Adipocyte (in vitro differentiated cells): Measurements from ENCODE around the gene CBARP.
A peak's percentile ranks its signal among the peaks of the same experiment; 100 is the strongest.

ENCODE experiments used
- DNase-seq: peaks from one replicate; pipeline ENCODE4 v3.0.0-alpha.2; 2015; ENCODE audit warnings: low read depth
- H3K27me3 ChIP-seq: replicated peaks from 2 replicates; pipeline ENCODE4 v1.7.0; 2013; ENCODE audit warnings: mild to moderate bottlenecking, low read length, moderate library complexity; ENCODE audit not compliant: control insufficient read depth, insufficient read depth
- H3K36me3 ChIP-seq: 2 replicates; pipeline ENCODE4 v1.7.0; 2013; ENCODE audit warnings: low read length, mild to moderate bottlenecking, moderate library complexity; ENCODE audit not compliant: control insufficient read depth, insufficient read depth, severe bottlenecking
- H3K4me1 ChIP-seq: 2 replicates; pipeline ENCODE4 v1.7.0; 2013; ENCODE audit warnings: mild to moderate bottlenecking, low read length, moderate library complexity; ENCODE audit not compliant: control insufficient read depth, insufficient read depth
- H3K4me3 ChIP-seq: 2 replicates; pipeline ENCODE4 v1.7.0; 2013; ENCODE audit warnings: mild to moderate bottlenecking, low read length, moderate library complexity
- H3K9ac ChIP-seq: 2 replicates; pipeline ENCODE4 v1.7.0; 2013; ENCODE audit warnings: mild to moderate bottlenecking, low read length, moderate library complexity
- H3K9me3 ChIP-seq: 2 replicates; pipeline ENCODE4 v1.7.0; 2013; ENCODE audit warnings: mild to moderate bottlenecking, low read length, moderate library complexity; ENCODE audit not compliant: control insufficient read depth

Gene CBARP

GRCh38 chr19:1274081-1274851 lies 36.5 kb upstream of the CBARP start:
- peaks cover 58% of the 10 kb centered on the region for H3K36me3 ChIP-seq
- peak overlapping the region; percentile 93 for H3K9ac ChIP-seq
- H3K9me3 ChIP-seq = no peaks in the 10 kb centered on the region
- no peaks in the 10 kb centered on the region for H3K27me3 ChIP-seq
- H3K4me3 ChIP-seq = peak overlapping the region; percentile 88
- peaks cover 57% of the 10 kb centered on the region for H3K4me1 ChIP-seq
- no peak for DNase-seq

GRCh38 chr19:1273263-1274041 lies 35.6 kb upstream of the CBARP start:
- H3K27me3 ChIP-seq = no peaks in the 10 kb centered on the region
- peaks cover 61% of the 10 kb centered on the region for H3K4me1 ChIP-seq
- H3K36me3 ChIP-seq = peaks cover 52% of the 10 kb centered on the region
- no peaks in the 10 kb centered on the region for H3K9me3 ChIP-seq
- no peak for DNase-seq
- no peak overlapping the region for H3K4me3 ChIP-seq
- H3K9ac ChIP-seq = peak overlapping the region; percentile 95

GRCh38 chr19:1272423-1273262 lies 34.8 kb upstream of the CBARP start:
- H3K36me3 ChIP-seq = peaks cover 48% of the 10 kb centered on the region

GRCh38 chr19:1271528-1272422 lies 34.0 kb upstream of the CBARP start:
- H3K9me3 ChIP-seq = no peaks in the 10 kb centered on the region
- peaks cover 74% of the 10 kb centered on the region for H3K4me1 ChIP-seq
- DNase-seq = no peak
- peaks cover 44% of the 10 kb centered on the region for H3K36me3 ChIP-seq
- peak overlapping the region; percentile 86 for H3K4me3 ChIP-seq
- no peaks in the 10 kb centered on the region for H3K27me3 ChIP-seq
- H3K9ac ChIP-seq = peak overlapping the region; percentile 95

More at GRCh38 chr19:1272423-1273262, 34.8 kb upstream of the CBARP start:
- Histone ChIP-seq H3K27me3 (no peaks in the 10 kb centered on the region), H3K9ac (peak overlapping the region; percentile 95), H3K9me3 (no peaks in the 10 kb centered on the region), H3K4me1 (peaks cover 69% of the 10 kb centered on the region), H3K4me3 (peak overlapping the region; percentile 86)
- DNase-seq = no peak

GRCh38 chr19:1270854-1271527 lies 33.2 kb upstream of the CBARP start:
- H3K27me3 ChIP-seq = no peaks in the 10 kb centered on the region
- no peak for DNase-seq
- no peaks in the 10 kb centered on the region for H3K9me3 ChIP-seq
- peak overlapping the region; percentile 86 for H3K4me3 ChIP-seq
- H3K9ac ChIP-seq = peak overlapping the region; percentile 95
- H3K4me1 ChIP-seq = peaks cover 70% of the 10 kb centered on the region
- peaks cover 44% of the 10 kb centered on the region for H3K36me3 ChIP-seq

- no peaks in the 10 kb centered on the region for H3K9me3 ChIP-seq
- no peaks in the 10 kb centered on the region for H3K27me3 ChIP-seq
- DNase-seq = peak; percentile 43
- peaks cover 44% of the 10 kb centered on the region for H3K36me3 ChIP-seq
- H3K4me1 ChIP-seq = peaks cover 74% of the 10 kb centered on the region
- peak overlapping the region; percentile 95 for H3K9ac ChIP-seq
- H3K4me3 ChIP-seq = peak overlapping the region; percentile 86
Observed at GRCh38 chr19:1270213-1270853, 32.5 kb upstream of the CBARP start.

GRCh38 chr19:1269478-1270212 lies 31.8 kb upstream of the CBARP start:
- peaks cover 74% of the 10 kb centered on the region for H3K4me1 ChIP-seq
- H3K36me3 ChIP-seq = peaks cover 40% of the 10 kb centered on the region

GRCh38 chr19:1269065-1269477 lies 31.3 kb upstream of the CBARP start, which contains the start of gene CIRBP:
TSS of gene CIRBP (plus strand) at chr19:1269332. CDS start at chr19:1270934, 1,602 bp downstream.
- peaks cover 35% of the 10 kb centered on the region for H3K36me3 ChIP-seq
- peaks cover 68% of the 10 kb centered on the region for H3K4me1 ChIP-seq
- H3K9ac ChIP-seq = peak within 1 kb of the TSS; percentile 95
- peak; percentile 100 for DNase-seq
- no peaks in the 10 kb centered on the region for H3K9me3 ChIP-seq
- peak within 1 kb of the TSS; percentile 86 for H3K4me3 ChIP-seq
- H3K27me3 ChIP-seq = no peaks in the 10 kb centered on the region

More at GRCh38 chr19:1269478-1270212, 31.8 kb upstream of the CBARP start:
- Histone ChIP-seq H3K4me3 (peak overlapping the region; percentile 86), H3K27me3 (no peaks in the 10 kb centered on the region), H3K9ac (peak overlapping the region; percentile 95), H3K9me3 (no peaks in the 10 kb centered on the region)
- peak; percentile 92 for DNase-seq
